GM21526 (cell line): ENCODE measurements around the gene FBXO10.

Source experiments
- ATAC-seq: cut with Tn5 transposase; IDR thresholded peaks from one replicate; pipeline ENCODE4 v1.9.1; 2021; ENCODE audit warnings: moderate library complexity; ENCODE audit not compliant: unreplicated experiment, low FRiP score

FBXO10 gene

DNA sequence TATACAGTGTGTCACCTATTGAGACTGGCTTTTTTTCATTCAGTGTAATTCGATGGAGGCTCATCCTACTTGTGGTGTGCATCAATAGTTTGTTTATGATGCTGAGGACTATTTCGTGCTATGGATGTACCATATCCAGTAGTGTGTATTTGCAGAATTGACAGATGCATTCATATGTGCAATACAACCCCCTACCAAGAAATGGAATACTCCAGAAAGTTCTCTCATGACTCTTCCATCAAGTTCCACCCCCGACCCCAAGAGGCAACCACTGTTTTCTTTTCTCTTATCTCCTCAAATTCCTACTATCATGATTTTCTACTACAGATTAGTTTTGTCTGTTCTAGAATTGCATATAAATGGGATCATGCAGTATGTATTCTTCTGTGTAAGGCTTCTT lies 21.9 kb downstream of the FBXO10 start:
- no peak for ATAC-seq

DNA sequence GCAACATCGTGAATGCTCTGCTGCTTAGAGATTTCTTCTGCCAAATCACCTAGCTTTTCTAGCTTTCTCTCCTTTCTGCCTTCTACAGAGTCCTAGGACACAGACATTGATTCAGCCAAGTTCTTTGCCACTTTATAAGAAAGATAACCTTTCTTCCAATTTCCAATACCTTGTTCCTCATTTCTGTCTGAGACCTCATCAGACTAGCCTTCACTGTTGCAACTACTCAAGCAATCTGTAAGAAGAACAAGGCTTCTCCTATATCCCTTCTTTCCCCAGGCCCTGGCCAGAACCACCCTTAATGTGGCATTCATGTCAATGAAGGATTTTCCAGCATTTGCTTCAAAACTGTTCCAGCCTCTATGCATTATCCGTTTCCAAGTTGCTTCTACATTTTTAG lies 24.3 kb downstream of the FBXO10 start:
- ATAC-seq = no peak

DNA sequence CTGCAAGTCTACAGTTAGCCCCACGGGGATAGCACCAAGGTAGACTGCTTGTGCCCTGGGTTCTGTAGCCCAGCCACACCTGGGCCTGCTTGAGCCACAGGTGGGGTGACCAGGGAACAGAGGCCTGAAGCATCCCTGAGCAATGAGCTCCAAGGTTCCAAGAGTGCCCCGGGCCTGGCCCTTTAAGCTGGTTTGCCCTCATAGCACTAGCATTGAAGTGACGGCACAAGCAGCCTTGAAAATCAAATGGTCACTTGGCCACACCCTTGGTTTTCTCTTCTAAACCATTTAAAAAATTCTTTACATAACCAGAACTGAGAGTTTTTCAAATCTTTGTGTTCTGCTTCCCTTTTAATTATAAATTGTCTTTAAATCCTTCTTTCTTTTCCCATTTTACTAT lies 24.7 kb downstream of the FBXO10 start:
- ATAC-seq = no peak

DNA sequence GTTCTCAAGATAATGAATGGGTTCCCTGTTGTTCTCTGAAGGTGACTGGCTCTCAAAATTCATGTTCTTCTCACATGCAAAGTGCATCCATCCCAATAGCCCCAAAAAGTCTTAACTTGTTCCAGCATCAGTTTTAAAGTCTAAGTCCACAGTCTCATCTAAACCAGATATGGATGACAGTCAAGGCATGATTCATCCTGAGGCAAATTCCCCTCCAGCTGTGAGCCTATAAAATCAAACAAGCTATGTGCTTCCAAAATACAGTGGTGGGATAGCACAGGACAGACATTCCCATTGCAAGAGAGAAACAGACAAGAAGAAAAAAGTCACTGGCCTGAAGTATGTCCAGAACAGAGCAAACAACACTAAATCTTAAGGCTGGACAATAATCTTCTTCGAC lies 25.4 kb downstream of the FBXO10 start:
- ATAC-seq = no peak

DNA sequence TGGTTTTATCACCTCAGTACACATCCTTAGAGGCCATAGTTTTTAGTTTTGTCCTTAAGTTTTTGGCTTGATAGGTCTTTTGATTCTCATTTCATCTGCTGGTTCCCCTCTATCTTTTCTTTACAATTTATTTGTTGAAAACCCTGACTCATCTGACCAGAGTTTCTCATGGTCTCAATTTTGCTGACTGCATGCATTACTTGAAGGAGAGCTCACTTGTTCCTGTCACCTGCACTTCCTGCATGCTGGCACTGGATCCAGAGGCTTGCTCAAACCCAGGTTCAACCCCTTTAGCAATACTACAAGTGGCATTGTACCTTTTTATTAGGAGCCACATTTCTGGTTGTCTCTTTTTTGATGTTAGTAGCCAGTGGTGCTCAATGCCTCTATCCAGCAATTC lies 26.7 kb downstream of the FBXO10 start:
- no peak for ATAC-seq

DNA sequence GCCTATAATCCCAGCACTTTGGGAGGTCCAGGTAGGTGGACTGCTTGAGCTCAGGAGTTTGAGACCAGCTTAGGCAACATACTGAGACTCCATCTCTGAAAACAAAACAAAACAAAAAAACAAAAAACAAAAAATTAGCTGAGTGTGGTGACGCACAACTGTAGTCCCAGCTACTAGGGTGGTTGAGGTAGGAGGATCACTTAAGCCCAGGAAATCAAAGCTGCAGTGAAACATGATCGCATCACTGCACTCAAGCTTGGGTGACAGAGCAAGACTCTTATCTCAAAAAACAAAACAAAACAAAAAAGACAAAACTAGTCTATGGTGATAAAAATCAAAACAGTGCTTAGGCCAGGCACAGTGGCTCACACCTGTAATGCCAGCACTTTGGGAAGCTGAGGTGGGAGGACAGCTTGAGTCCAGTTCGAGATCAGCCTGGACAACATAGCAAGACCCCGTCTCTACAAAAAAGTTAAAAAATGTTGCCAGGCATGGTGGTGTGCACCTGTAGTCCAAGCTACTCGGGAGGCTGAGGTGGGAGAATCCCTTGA lies 28.8 kb downstream of the FBXO10 start:
- no peak for ATAC-seq

DNA sequence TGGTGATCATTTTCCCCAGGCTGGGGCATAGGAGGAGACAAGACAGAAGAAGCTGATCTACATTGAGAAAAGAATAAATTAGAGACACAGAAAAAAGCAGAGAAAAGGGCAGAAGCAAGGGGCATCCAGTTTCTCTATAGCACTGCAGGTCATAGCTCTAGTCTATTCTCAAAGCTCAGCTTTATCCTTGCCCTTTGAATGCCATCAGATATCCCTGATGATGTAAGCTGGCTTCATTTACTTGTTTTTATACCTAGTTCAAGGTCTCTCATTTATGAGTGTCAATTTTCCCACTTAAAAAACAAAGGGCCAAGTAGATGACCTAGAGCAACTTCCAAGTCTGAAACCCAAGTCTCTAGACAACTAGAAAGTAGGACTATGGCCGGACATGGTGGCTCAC lies 32.7 kb downstream of the FBXO10 start:
- no peak for ATAC-seq

DNA sequence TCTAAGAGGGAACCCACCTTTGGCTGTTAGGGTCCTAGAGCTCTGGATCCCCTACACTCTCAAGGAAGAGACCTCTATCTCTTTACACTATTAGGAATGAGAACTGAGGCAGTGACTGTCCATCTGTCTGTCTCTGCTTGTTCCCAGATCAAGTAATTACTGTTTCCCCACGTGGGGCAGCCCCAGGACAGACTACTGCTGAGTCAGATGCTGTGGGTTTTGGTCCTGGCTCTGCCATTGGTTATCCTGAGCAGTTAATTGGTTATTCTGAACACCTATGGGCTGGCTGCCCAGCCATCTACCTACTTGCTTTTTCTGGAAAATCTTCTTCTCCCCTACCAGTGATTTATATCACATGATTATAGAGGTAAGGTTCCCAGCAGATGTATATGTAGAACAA lies 33.3 kb downstream of the FBXO10 start:
- no peak for ATAC-seq

DNA sequence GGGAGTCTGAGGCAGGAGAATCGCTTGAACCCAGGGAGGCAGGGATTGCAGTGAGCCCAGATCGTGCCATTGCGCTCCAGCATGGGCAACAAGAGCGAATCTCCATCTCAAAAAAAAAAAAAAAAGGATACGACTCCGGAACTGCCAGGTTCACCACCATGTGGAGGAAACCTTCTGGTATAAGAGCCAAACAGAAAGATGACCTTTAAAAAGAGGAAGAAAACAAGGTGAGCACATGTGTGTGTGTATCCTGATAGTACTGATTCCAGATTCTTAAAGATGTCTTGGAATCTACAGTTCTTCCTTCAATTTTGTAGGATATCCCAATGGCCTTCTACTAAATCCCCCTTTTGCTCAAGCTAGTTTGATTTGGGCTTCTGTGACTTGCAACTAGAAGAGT lies 33.7 kb downstream of the FBXO10 start:
- ATAC-seq = no peak

DNA sequence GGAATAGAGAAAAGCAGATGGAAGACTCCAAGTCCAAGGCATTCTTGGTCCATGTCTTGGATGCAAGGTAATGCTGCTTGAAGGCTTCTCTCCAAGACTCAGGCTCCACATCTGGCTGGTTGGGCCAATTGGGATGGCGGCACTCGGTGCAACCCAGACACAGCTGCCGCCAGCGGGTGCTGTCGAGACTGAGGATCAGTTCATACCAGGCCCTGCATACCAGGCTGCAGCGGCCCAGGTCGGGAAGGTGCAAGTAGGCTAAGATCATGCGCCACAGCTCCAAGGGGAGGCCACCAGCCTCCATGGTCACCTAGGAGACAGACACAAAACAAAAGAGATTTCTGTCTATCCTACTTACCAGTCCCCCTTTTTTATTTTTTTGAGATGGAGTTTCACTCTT lies 34.7 kb downstream of the FBXO10 start:
- no peak for ATAC-seq

DNA sequence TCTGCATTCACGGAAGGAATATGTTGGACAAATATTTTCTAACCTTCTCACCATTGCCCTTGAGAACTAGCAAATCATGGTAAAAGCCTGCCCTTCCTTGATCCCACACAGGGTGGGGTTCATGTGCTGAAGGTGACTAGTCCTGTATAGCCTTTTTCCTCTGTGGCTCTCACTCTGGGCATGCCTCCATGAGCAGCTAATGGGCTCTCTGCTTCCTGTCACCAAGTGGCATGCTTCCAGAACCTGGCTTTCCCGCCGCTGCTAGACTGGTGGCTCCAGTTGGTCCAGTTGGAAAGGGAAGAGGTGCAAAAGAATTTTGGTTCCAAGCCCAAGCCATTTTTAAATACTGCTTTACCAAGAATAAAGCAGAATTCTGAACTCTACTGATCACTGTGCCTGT lies 35.5 kb downstream of the FBXO10 start:
- no peak for ATAC-seq

DNA sequence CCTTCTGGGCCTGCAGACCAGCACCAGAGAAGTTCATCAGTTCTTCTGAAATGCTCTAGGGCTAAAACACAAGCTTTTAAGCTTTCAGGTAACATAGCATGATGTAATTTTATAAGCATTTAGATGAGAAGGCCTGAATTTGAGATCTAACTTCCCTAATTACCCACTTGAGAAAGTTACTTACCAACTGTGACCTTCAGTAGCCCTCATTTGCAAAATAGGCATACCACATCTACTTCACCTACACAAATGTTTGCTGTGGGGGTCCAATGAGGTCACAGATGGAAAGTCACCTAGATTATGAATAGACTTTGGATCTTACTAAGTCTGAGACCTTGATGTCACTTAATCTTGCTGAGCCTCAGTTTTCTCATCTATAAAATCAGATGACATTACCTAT lies 36.5 kb downstream of the FBXO10 start:
- no peak for ATAC-seq

DNA sequence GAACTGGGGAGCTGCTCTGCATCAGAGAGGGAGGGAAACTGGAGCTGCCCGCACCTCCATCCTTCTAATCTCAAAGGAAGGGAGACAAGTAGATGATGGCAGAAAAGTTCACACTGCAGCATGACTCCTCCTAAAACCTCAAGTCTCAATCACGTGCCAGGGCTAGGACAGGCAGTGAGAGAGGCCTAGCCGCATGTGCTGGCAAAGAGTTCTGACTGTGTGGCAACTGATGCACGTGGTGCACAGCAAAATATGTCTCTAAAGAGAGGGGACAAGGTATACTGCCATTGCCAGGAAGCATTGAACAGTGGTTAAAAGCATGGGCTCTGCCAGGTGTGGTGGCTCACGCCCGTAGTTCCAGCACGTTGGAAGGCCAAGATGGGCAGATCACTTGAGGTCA lies 38.1 kb downstream of the FBXO10 start:
- no peak for ATAC-seq

DNA sequence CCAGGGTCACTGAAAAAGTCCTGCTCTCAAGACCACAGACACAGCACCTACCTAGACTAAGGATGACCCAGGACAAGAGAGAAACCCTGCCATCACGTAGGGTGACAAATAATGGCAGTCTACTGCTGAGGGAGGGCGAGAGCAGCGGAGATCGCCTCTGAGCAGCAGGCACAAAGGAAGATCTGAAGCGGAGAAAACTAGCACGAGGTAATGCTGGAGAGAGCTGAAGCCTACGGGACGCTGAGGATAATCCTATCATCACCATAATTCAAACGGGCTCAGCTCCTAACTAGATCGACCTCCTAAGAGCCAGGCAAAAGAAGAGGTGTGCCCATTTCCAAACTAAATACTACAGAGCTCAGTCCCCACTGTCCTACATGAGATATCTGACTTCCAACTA lies 41.3 kb downstream of the FBXO10 start:
- no peak for ATAC-seq

DNA sequence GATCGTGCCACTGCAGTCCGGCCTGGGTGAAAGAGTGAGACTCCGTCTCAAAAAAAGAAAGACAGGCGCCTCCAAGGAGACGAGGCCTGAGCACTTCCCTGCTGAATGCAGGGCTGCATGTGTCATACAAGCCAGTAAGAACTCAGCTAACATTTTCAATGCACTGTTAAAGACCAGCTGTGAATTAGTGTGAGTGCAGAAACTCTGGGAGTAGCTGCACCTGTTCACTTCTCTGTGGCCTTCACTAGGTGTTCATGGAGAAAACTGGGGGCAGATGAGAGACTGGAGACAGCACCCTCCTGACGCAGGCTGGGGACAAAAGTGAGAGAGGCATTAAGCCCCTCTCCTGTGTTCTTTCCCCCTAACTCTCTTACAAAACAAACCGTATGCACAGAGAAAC lies 41.8 kb downstream of the FBXO10 start:
- ATAC-seq = no peak

DNA sequence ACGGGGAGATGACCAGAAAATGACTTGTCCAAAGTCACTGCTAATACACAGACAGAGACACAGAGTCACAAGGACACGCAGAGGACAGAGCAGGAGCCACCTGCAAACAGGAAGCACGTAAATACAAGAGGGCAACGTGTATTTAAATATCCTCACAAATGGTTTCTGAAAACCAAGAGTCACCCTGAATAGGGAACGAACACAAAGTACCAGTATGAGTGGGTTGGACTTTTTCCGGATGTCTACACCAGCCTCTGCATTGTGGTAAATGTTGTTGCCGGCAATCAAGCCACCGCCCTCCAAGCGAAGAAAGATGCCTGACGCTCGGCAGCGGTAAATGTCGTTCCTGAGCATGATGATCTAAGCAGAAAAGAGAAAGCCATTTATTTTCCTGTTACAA lies 44.5 kb downstream of the FBXO10 start:
- ATAC-seq = peak; percentile 63

DNA sequence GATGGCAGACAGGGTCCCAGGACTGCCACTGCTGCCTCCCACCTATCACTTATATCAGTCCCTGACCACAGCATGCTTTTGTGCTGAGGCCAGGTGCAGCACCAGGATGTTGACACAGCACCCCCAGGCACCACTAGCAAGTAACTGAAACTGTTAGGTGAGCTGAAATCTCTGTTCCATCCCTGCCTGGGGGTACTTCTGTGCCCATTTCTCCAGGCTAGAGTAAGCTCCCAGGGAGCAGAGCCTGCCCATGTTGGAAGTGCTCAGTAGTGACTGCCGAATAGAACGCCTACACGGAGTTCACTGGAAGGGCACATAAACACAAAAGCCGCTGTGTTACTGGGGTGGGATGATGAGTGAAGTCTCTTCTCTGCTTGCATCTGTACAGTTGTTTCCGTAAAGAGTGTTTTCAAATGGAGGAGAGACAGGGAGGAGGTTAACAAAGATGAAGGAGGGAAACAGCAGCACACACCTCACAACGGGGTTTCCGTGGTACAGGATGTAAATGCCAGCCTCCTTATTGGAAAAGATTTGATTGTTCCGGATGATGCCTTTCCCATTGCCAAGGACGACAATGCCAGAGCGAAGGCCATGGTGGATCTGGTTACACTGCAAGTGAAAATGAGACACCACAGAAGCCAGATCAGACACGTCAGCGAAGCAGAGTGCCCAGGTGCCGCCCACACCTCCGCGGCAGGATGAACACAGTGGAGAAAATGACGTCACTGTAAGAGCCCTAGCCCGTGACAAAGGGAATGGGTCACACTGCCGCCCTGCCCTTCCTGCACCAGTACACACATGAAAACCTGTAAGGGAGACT lies 47.3 kb downstream of the FBXO10 start:
- ATAC-seq = peak; percentile 64

DNA sequence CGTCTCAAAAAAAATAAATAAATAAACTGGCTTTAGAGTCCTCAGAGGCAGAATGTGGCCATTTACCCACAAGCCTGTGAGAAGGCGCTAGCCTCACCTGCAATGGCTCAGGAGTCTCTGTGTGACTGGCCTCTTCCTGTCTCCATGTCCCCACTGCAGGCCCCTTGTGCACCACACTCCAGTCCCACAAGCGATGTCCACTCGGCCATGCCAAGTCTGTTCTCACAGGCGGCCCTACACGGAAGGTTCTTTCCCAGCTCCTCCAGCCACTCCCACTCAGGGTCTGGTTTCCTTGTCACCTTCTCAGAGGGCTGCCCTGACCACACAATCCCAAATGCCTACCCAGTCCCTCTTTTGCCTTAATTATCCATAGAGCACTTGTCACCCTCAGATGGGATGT lies 52.3 kb downstream of the FBXO10 start:
- ATAC-seq = no peak

DNA sequence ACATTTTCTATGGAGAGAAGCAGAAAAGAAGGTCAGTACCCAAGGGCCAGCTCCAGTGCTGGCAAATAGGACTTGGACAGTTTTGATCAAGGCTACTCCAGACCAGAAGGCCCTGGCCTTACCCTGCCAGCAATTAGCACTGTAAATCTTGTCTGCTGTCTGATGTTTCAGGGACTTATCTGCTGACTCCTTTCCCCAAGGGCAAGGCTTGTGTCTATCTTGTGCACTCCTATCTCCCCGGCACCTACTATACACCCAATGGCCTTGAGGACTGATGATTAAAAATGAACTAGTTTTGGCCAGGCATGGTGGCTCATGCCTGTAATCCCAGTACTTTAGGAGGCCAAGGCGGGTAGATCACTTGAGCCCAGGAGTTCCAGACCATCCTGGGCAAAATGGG lies 53.2 kb downstream of the FBXO10 start:
- ATAC-seq = no peak

DNA sequence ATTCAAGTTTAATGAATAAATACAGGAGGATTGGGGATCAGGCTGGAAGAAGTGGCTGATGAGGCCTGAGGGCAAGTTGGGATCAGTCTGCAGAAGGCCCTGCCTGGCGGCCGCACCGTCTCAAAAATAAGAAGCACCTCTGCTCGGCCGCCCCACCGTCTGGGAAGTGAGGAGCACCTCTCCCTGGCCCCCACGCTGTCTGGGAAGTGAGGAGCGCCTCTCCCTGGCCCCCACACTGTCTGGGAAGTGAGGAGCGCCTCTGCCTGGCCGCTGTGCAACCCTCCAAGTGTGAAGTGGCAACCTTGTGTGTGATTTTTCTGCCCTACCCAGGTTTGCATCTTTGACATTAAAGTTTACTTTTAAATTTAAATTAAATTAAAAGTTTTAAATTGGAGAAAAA lies 55.1 kb downstream of the FBXO10 start:
- no peak for ATAC-seq

DNA sequence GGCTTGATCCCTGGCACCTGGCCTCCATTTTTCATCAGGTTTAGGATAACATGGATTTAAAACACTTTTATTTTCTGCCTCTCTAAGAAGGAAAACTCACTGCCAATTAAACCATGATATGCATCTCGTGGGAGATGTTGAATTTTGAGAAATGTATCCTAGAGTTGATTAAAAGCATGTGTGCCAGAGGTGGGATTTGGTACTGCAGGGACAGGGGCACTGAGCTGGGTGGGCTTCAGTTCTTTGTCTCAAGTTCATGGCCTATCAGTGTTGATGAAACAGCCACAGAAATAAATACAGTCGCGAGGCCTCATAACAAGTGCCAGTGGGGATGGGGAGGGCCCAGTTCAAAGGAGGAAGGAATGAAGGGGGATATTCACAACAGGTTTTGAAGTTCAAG lies 55.5 kb downstream of the FBXO10 start:
- no peak for ATAC-seq

DNA sequence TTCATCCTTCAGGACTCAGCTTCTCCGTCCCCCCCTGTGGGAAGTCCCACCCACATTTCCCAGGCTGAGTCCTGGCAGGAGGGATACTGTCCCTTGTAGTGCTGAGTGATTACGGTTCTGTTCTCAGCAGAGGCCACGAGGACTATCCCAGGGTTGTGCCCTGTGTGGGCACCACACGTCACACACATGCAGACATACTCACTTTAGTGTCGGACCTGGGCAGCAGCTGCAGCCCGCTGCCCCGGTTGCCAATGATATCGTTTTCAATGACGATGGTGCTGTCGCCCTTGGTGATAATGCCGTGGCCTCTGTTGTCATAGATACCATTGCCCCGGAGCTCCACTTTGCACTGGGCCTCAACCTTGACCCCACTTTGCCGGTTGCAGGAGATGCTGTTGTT lies 58.3 kb downstream of the FBXO10 start:
- no peak for ATAC-seq
